Hematopoietic multipotent progenitor cell treated with erythropoietin and hydrocortisone succinate and interleukin-3 and kit ligand, for 17 days (in vitro differentiated cells): ENCODE results near the gene CCDC154.
"Not testable (repeated sequence)": the region's sequence is repeated elsewhere in the genome, so short reads cannot be mapped to it uniquely, and the experiment has no call there.

Experiments
- DNase-seq: peaks from one replicate; pipeline ENCODE4 v3.0.0-alpha.2; 2015; ENCODE audit warnings: low spot score

CCDC154 gene

DNA sequence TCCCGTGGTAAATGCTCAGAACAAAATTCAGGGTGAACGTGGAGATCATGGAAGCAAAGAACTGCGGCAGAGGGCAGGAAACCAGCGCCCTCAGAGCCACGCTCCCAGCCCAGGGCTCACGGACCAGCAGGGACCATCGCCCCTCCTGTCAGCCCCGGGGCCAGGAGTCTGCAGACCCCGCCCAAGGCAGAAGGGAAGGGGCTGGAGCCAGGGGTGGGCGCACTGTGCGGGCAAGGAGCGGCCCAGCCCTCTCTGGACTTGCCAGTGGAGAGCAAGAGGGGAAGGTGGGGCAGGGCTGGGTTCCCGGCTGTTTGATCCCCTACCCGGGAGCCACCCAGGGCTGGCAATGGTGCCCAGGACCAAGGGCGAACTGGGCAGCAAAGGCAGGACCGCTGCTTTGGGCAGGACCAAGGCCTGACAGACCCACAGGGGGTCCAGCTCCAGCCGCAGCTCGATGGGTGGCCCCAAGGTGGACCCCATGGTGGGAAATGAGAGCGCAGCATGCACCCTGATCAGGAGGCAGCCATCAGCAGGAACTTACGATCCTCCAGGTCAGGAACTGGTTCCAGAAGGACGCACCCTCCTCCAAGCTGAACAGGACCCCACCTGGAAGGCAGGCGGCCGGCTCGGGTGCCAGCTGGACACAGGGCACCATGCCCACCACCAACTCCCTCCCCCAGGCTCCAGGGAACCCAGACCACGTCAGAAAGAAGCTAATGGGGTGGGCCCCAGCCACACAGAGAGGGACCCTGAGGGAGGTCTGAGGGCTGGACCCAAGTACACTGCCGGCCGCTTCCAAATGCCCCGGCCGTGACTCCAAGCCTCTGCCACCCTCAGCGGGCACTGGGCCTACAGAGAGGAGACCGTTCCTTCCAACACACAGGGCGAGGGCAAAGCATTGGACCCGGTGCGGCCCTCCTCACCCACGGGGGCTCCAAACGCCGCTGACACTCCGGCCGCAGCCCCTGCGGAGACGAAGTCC lies 11.1 kb upstream of the CCDC154 start:
- DNase-seq, result no peak

DNA sequence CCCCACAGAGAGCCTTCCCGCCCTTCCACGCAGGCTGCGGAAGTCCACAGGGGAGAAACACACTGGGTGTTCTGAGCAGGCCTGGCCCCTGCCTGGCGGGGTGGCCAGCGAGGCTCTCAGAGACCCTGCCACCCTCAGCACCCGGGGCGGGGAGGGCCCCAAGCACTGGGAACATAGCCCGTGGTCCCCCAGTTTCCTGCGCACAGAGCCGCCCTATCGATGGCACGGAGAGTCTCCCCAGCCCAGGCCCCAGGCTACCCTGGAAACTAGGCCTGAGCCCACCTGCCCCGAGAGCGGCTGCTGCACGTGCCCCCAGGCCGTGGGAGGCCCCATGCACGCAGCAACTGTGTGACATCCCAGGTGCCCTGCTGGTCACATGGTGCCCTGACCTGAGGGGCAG lies 10.2 kb upstream of the CCDC154 start:
- DNase-seq, result no peak

DNA sequence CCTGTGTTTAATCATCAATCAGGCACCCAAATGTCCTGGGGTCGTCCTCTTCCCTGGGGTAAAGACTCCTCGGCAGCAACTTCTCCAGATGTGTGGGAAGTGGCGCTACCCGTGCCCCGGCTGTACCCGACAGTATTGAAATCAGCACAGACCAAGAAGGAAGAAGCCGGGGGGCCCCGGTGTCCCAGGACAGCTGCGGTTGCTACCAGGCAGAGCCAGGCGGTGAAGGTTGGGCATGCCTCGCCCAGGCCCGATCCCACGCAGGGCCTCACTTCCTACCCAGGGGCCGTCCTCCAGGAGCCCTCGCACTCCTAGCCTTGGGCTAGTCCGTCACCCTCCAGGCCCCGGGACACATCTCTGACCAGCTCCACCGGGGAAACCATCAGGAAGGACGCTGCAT lies 9.0 kb upstream of the CCDC154 start:
- no peak for DNase-seq

DNA sequence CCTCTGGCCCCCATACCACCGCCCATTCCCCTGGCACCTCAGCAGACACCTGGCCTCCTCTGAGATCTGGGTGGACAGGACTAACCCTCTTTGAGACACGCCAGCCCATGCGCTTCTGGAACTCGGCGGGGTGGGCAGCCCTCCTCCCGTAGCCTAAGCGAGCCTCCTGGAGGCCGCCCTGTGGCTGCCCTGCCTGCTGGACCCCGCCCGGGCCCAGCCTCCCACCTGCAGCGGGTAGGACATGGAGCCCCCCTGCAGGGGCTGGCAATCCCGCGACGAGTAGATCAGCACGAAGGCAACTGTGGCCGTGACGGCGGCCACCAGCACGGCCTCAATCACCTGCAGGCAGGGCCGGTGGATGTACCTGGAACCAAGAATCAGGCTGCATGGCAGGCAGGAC lies 8.2 kb upstream of the CCDC154 start:
- no peak for DNase-seq

DNA sequence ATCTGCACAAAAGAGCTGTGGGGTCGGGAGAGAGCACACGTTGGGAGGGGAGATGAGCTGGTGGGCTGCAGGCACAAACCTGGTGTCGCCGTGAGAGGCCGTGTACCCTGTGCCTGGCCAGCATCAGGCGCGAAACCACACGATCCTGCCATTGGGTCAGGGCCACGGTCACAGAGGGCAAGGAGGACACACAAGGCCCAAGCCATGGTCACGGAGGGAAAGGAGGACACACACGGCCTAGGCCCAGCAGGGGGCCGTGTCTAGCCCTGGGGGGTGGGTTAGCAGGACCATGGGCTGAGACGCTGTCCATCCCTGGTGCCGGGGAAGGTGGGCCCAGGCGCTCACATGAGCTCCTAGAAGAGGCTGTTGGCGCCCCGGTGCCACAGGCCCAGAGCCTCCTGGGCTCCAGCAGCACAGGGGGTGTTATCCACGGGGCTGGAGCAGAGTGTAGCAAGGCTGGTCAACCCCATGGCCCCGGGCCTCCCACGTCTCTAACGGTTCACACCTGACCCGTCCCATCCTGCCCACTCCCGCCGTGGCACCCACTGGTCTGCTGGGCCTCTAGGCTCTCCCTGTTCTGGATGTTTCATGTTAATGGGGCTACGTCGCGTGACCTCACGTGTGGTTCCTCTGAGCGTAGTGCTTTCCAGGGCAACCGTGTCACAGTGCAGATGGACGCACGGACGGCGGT lies 7.5 kb upstream of the CCDC154 start:
- no peak for DNase-seq

DNA sequence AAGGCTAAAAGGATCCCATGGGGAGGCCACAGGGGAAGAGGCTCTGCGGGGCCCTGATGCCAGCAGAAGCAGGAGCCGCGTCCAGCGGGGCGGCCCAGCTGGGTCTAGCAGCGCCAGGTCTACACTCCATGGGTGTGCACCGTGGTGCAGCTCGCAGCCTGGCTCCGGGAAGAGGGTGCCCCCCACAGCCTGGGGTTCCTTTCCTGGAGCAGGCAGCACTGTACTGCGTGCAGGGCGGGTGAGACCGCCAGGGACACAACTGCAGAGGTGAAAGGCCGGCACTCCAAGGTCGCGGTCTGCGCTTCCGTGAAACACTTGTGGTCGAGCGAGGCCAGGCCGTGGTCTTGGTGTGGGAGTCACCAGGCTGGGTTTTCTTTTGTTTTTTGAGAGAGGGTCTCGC lies 6.5 kb upstream of the CCDC154 start:
- no peak for DNase-seq

DNA sequence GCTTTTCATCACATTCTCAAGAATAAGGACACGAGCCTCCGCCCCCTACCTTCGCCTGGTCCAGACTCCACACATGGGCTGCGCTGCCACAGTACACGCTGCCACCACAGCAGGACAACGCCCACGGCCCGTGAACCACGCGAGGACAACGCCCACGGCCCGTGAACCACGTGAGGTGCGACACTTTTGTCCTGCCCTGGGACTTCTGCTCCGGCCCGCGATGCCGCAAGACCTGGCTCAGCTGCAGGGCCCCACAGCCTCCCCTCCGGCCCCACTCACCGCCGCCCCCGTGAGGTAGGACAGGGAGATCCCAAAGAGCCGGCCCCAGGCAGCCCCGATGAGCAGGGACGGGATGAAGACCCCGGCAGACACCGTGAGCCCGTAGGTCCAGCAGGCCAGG lies 5.9 kb upstream of the CCDC154 start:
- DNase-seq, result no peak

DNA sequence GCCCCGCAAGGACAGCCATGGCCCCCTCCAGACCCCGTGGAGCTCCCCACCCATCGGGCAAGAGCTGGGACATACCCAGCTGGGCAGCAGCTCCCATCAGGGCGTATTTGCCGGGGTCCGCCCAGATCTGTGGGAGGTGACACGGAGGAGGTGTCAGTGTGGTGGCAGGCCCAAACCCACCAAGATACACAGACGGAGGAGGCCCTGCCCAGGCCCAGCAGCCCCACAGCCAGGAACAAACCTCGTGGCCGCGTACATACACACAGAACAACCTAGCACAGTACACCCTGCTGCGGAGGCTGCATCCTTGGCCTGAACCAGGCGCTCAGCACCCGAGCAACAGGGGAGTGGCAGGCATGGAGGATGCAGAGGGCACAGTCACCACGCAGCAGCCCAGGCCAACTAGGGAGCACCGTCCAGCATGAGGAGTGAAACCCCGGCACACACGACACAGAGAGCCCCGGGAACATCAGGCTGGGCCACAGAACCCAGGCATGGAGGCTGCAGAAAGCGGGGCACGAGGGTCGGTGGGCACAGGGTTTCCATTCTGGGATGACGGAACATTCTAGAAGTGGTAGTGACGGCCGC lies 4.9 kb upstream of the CCDC154 start:
- DNase-seq, result no peak

DNA sequence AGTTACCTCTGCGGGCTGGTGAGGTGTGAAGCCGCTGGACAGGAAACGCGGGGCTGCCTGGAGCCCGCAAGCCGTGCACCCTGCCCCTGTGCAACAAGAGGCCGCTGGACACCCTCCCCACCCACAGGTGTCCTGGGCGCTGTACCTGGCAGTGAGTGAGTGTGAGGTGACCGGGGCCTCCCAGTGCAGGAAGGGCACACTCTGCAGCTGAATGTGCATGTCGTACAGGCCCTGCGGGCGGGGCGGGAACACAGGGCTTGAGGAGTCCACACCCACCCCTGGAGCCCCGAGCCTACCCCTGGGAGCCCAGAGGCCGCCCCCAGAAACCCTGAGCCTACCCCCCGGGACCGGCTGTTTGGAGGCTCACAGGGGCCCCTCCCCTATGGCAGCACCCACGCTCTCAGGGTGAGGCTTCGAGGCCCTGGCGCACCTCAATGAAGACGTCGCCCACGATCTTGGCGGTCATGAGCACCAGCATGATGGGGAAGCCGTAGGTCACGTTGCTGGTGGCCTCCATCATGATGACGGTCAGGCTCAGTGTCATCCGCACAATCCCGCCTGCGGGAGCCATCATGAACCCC lies 4.3 kb upstream of the CCDC154 start:
- DNase-seq, result no peak

DNA sequence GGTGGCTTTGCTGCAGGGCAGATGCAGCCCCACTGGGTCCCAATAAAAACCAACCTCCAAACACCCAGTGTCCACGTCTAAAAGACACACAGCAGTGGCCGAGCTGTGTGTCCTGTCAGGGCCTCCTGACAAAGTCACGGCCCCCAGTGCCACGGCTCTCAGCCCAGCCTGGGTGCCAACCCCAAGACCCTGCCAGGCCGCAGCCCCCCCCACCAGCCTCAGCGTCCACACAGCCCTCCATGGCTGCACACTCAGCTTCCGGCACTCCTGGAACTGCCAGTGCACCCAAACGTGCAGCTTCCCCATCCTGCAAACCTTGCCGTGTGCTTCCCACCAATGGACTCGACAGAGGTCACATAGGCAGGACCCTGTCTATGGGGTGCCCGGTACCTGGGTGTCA lies 3.6 kb upstream of the CCDC154 start:
- no peak for DNase-seq

DNA sequence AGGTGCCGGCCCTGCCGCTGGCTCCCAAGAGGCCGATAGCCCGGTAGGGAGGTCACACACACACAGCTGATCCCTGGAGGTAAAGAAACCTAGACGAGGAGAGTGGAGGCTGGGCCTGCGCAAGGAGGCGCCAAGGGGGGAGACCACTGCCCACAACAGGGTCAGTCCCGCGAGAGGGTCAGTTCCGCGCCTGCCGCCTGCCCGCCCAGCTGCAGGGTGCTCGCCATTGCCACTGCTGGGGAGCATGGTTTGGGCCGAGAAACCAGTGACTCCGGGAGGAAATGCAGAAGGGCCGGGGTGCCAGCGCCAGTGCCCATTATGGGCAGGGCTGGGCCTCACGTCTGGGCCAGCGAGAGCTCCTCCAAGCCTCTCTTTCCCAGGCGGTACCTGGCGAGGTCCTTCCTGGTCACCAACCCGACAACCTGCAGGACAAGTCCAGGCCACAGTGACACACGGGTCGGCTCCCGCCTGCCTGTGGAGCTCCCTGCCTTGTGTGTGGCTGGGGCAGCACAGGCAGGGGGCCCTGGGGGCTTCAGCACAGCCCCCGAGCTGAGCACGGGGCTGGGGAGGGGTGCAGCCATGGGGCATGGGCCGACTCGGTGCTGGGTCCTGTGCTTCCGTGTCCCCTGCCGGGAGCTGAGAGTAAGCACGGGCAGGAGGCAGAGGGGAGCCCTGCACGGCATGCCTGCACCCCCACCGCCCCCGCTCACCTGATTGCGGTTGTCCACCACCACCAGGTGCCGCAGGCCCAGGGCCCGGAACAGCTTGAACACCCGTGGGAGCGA lies 2.1 kb upstream of the CCDC154 start:
- DNase-seq, result no peak

DNA sequence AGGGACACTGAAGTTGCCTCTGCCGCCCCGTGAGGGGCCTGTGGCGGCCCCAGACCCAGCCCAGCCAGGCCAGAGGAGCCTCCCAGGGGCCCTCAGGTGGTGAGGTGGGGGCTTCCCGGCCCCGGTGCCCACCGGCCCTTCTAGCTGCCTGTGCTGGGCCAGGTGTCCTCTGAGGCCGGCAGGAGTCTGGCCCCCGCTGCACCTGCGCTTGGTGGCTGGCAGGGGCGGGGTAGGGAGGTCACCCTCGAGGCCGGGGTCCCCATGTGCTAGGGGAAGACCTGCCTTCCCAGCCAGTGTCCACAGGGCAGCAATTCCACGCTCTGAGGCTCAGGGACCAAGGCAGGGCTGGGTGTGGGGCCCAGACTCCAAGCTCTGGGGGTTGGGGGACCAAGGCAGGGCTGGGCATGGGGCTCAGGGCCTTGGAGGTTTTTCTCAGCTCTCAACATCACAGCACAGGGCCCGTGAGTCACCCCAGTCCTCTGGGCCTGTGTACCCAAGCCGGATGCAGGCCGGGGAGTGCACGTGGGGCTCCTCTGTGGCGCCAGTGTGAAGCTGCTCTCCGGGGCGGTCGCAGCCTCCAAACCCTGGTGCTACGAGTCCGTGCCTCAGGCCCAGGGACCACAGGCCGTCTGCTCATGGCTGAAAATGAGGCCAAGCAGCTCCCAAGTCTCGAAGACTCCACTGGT lies 1.3 kb upstream of the CCDC154 start:
- DNase-seq, result no peak

DNA sequence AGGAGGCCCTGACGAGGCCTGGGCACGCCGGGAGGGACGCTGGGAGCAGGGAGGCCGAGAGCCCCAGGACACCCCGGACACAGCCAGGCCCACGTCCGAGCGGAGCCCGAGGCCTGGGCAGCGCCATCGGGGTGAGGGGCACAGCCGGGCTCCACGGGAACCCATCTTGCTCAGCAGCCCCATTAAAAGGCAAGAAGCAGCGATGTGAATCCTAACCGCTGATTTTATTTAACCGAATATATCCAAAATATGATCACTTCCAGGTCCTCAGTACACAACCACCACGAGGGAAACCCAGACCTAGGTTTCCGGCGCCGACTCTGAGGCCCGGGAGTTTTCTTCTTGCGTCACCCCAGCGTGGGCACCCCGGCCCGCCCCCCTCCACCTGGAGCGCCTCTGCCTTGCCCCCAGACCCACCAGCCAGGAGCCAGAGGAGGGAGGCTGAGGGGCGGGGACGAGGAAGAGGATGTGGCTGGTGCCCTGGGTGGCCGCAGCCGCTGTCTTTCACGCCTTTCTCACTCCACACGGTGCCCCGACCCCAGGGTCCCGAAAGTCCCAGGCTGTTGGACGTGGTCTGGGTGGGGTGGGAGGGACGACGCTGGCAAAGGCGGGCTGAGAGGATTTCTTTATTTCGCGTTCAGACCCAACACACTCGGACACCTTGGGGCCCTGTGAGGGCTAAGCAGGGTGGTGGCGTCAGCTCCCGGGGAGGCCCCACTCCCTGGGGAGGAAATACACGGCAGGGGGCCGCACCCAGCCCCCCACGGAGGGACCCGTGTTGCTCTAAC lies 568 bp upstream of the CCDC154 start:
- DNase-seq, result no peak

DNA sequence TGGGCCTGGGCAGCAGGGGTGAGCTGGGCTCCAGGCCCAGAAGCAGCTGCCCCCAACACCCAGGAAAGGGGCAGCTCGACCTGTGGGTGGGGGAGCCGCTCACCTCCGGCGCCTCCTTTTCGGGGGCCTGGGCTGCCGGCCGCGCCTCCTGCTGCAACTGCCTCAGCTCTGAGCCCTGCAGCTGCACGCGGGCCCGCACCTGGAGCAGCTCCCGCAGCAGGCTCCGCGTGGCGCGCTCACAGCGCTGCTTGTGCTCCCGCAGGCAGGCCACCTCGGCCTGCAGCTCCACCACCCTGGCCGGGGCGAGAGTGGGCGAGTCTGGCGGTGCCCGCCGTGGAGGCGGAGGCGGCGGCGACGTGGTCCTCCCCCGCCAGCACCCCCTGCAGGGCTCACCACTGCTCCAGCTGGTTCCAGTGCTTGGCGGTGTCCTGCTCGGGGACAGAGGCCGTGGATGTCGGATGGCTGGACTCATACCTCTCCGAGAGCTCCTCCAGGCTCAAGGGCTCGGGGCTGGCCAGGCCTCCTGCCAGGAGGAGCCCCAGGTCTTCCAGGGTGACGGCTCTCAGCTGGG lies 868 bp downstream of the CCDC154 start:
- DNase-seq, result no peak

DNA sequence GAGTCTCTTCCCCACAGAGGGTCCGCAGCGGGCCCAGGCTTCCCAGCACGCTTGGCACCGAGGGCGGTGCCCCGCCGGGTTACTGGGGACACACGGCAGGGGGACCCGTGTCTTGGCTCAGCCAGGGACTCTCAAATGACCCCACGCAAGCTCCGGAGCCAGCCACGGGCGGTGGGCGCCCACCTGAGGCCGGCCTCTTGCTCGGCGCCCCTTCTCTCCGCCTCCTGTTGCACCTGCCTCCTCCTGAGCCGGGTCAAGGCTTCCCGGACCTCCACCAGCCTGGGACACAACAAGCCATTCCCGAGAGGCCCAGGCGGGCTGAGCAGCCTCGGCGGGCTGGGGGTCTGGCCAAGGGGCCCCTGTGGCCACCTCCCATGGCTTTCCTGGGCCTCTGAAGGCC lies 1.7 kb downstream of the CCDC154 start:
- DNase-seq, result no peak

DNA sequence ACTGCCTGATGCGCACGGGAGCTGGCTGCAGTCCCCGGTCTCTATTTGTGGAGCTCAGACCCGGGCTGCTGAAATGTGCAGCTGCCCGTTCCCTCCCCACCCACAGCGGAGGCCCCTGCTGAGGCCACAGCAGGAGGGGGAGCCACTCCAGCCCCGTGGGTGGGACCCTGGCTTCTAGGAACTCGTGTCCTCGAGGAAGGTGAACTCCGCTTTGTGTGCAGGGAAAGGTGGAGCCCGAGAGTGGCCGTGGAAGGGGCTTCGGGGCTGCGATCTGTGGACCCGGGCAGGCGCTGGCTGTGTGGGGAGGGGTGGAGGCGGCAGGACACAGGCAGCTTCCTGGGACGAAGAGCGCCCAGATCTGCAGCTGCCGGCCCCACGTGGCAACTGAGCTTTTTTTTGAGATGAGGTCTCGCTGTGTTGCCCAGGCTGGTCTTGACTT lies 2.9 kb downstream of the CCDC154 start:
- no peak for DNase-seq

DNA sequence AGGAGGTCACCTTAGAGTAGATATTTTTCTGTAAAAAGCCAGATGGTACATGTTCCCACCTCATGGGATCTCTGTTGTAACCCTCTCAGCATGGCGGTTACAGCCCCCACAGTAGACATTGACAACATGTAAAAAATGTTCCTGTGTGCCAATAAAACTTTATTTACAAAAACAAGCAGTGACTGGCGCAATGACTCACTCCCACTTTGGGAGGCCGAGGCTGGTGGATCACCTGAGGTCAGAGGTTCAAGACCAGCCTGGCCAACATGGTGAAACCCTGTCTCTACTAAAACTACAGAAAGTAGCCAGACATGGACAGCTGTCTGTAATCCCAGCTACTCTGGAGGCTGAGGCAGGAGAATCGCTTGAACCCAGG lies 4.7 kb downstream of the CCDC154 start:
- DNase-seq, result not testable (repeated sequence)

DNA sequence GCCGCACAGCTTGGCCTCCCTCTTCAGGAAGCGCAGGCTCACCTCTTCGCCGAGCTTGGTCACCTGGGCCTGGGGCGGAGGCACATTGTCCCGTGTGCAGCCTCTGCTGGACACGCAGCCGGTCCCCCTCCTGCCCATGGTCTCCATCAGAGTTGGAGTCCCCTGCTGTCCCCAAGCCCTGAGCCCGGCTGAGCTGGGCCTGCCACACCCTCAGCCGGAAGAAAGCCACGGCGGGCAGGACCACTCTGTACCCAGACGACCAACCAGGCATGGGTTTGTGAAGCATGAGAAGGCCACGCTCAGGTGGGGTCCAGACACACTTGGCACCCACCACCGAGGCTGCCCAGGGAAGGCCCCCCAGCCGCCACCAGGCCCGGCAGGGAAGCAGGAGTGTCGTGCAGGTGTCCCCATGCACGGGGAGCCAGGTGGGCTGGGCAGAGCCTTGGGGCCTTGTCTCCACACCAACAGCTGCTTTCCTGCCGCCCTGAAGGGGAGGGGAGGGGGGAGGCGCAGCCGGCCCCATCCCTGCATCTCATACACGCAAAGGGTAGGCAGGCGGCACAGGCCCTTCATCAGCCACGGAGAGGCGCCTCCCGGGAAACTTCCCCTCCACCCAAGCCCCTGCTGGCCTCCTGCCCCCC lies 5.2 kb downstream of the CCDC154 start:
- DNase-seq, result no peak

DNA sequence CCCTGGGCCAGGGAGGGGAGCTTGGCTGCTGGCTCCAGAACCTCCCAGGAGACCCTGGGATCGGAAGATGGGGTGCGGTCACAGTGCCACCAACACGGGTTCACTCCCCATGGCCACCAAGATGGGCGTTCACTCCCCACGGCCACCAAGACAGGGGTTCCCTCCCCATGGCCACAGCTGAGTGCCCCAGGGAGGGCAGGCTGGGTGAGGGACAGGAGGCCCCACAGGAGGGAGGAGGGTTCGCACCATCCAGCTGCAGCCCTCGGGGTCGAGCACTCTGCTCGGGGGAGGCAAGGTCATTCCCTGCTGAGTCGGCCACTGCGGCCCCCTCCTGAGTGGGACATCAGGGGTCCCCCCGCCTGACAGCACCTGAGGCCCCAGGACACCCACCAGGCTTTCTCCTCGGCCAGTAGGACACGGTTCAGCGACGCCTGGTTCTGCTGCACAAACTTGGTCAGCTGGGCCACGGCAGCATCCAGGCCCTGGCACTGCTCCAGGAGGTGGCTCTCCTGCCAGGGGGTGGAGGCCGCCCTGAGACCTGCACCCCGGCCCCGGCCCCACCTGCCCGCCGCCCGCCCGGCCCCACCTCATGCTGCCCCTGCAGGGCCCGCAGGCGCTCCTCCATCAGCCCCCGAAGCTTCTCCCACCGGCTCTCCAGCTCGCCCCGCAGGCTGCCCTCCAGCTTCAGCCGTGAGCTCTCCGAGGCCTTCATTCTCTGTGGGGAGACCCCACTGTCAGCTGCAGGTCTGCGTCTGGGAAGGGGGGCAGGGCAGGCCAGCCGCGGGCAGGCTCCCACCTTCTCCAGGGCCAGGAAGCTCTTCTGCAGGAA lies 5.9 kb downstream of the CCDC154 start:
- no peak for DNase-seq
